Activated naive CD4-positive, alpha-beta T cell treated with anti-CD3 and anti-CD28 coated beads, Interleukin-2, amount 50 U/mL, for 72 hours (primary cell): Measurements from ENCODE around the gene SRMS. TPM values are rescaled to one million over a fixed set of nuclear protein-coding genes. Genes with fewer than 3 reads are reported as not detected.

Experiments
- ATAC-seq, 2 donors: fragments of 150-1000 bp; cut with Tn5 transposase; 2 replicates each; pipeline ENCODE4 v1.10.0; 2021; ENCODE audit warnings: mild to moderate bottlenecking in 2 of 2, moderate library complexity in 2 of 2
- DNase-seq, 2 donors: peaks; one replicate each; pipeline ENCODE4 v3.0.0; 2021 to 2022; ENCODE audit warnings: low spot score in 2 of 2
- H3K27ac Mint-ChIP-seq, 2 donors: one replicate each; pipeline ENCODE4 v1.8.0; 2022; ENCODE audit warnings: mild to moderate bottlenecking in 2 of 2, mixed read lengths in 2 of 2
- H3K36me3 Mint-ChIP-seq, 2 donors: one replicate each; pipeline ENCODE4 v1.8.0; 2022; ENCODE audit warnings: mixed read lengths in 2 of 2
- H3K9me3 Mint-ChIP-seq, 2 donors: one replicate each; pipeline ENCODE4 v1.8.0; 2022; ENCODE audit warnings: mixed read lengths in 2 of 2
- total RNA-seq, 2 donors: library from RNA; stranded (reverse); gene quantifications; one replicate each; pipeline ENCODE4 v1.2.3, GENCODE V29; 2022

SRMS gene
- total RNA-seq, 2 donors from 2014 or later = not detected

GRCh38 chr20:63549019-63549418, 1.5 kb upstream of the SRMS start:
- H3K36me3 Mint-ChIP-seq = no peaks in the 10 kb centered on the region
- no peak for DNase-seq
- ATAC-seq = no peak

GRCh38 chr20:63548542-63548941, 993 bp upstream of the SRMS start:
- DNase-seq = no peak
- no peak for ATAC-seq
- Mint-ChIP-seq H3K9me3 (no peaks in the 10 kb centered on the region), H3K36me3 (no peaks in the 10 kb centered on the region), H3K27ac (no peak overlapping the region)

More at GRCh38 chr20:63549019-63549418, 1.5 kb upstream of the SRMS start:
- no peaks in the 10 kb centered on the region for H3K9me3 Mint-ChIP-seq
- H3K27ac Mint-ChIP-seq = no peak overlapping the region

DNA sequence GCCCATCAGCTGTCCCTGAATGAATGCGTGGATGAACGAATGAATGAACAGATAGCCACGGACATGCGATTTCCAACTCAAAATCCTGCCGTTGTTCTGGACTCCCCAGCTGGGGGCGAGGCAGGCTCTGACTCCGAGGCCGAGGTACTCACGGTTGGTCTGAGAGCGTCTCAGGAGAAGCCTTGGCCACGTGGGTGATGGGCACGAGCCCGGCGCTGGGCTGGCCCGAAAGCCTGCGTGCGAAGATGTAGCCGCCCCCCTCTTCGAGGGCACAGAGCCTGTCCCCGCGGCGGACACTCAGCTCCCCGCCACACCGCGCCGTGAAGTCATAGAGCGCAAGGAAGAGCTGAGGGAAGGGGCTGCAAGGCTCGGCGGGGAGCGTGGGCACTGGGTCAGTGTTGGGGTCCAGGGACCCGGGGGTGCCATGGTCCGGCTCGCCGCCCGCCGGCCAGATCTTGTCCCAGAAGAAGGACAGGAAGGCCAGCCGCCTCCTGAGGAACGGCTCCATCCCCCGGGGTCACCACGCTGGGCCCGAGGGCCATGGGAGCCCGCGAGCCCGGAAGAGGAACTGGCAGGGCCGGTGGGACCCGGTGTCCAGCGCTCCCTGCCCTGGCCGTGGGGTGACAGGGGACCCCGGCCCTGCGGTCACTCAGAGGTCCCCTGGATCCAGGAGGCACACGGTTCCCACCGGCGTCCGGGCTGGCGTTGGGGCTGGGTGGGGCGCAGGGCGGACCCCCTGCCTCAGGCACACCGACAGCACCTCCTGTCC, 409 bp downstream of the SRMS start:
- Mint-ChIP-seq H3K9me3 (no peaks in the 10 kb centered on the region), H3K27ac (no peak overlapping the region), H3K36me3 (no peaks in the 10 kb centered on the region)
- ATAC-seq (no peak), DNase-seq (no peak)

DNA sequence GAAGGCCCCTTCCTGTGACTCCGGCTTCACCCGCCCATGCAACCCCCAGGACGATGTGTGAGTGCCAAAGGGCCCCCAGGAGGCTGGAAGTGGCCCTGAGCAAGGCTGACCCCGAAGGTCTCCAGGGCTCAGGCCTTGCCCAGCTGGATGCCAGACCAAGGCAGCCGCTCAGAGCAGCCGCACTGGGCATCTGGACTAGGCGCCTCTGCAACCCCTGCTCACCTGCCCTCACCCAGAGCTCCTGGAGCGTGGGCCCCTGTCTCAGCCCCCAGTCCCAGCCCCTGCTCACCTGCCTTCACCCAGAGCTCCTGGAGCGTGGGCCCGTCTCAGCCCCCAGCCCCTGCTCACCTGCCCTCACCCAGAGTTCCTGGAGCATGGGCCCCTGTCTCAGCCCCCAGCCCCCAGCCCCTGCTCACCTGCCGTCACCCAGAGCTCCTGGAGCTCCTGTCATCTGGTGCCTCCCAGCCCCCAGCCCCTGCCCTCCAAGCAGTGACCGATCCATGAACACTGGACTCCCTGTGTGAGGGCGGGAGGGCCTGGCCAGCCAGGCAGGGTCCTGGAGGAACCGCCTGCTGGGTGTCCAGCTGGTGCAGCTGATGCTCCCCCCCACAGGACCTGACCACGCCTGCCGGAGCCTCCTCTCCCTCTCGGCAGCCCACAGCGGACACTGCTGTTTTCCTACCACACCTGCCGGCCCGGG, 1.1 kb downstream of the SRMS start:
- Mint-ChIP-seq H3K9me3 (no peaks in the 10 kb centered on the region), H3K27ac (no peak overlapping the region), H3K36me3 (no peaks in the 10 kb centered on the region)
- DNase-seq (no peak), ATAC-seq (no peak)

GRCh38 chr20:63545814-63546213, 1.7 kb downstream of the SRMS start:
- no peaks in the 10 kb centered on the region for H3K9me3 Mint-ChIP-seq
- DNase-seq = no peak
- H3K36me3 Mint-ChIP-seq = no peaks in the 10 kb centered on the region
- H3K27ac Mint-ChIP-seq = no peak overlapping the region
- ATAC-seq = no peak

GRCh38 chr20:63544958-63545516, 2.5 kb downstream of the SRMS start:
- ATAC-seq = no peak
- no peak overlapping the region for H3K27ac Mint-ChIP-seq
- no peak for DNase-seq
- no peaks in the 10 kb centered on the region for H3K9me3 Mint-ChIP-seq
- no peaks in the 10 kb centered on the region for H3K36me3 Mint-ChIP-seq

GRCh38 chr20:63544241-63544957, 3.1 kb downstream of the SRMS start:
- Mint-ChIP-seq H3K27ac (no peak overlapping the region), H3K36me3 (no peaks in the 10 kb centered on the region), H3K9me3 (no peaks in the 10 kb centered on the region)
- no peak for ATAC-seq
- no peak for DNase-seq

- Mint-ChIP-seq H3K9me3 (no peaks in the 10 kb centered on the region), H3K36me3 (no peaks in the 10 kb centered on the region), H3K27ac (no peak overlapping the region)
- no peak for ATAC-seq
- DNase-seq = no peak
Observed at GRCh38 chr20:63543733-63544132, 3.8 kb downstream of the SRMS start.

DNA sequence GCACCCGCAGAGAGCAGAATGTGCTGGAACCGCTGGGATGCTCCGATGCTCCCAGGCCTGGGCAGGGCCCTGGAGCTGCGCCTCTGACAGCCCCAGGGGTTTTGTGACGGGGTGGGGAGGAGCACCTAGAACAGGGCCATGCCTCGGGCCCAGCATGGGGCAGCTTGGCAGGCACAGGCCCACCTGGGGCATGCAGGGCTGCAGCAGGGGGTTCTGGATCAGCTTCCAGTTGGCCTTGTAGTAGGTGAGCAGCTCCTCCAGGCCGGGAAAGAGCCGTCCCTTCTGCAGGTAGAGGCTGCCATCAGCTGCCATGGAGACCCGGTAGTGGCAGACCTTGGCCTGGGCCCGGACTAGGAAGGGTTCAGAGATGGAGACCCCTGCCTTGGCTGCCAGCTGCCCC, 4.4 kb downstream of the SRMS start:
- H3K36me3 Mint-ChIP-seq = no peaks in the 10 kb centered on the region
- no peak overlapping the region for H3K27ac Mint-ChIP-seq
- DNase-seq = no peak
- no peaks in the 10 kb centered on the region for H3K9me3 Mint-ChIP-seq
- no peak for ATAC-seq

DNA sequence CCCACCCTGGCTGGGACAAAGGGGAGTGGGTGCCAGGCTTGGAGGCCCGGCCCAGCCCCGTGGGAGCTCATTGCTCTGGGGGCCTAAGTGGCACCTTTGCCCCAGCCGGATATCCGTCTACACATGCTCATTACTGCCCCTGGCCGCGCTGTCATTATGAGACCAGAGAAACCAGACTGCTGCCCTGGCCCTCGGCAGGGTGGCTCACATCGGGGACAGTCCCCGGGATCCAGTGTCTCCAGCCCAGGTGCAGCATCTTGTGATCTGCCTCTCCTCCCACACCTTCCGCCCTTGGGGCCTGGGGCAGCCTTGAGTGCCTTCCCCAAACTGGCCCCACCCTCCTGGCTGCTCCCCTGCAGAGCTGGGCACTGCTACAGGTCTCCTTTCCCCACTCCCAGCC, 4.9 kb downstream of the SRMS start:
- H3K9me3 Mint-ChIP-seq = no peaks in the 10 kb centered on the region
- no peak overlapping the region for H3K27ac Mint-ChIP-seq
- H3K36me3 Mint-ChIP-seq = no peaks in the 10 kb centered on the region
- ATAC-seq (no peak), DNase-seq (no peak)

GRCh38 chr20:63542031-63542559, 5.5 kb downstream of the SRMS start:
- ATAC-seq (no peak), DNase-seq (no peak)
- Mint-ChIP-seq H3K36me3 (no peaks in the 10 kb centered on the region), H3K9me3 (no peaks in the 10 kb centered on the region), H3K27ac (no peak overlapping the region)

GRCh38 chr20:63541371-63541770, 6.2 kb downstream of the SRMS start:
- no peaks in the 10 kb centered on the region for H3K9me3 Mint-ChIP-seq
- DNase-seq (no peak), ATAC-seq (no peak)
- no peaks in the 10 kb centered on the region for H3K36me3 Mint-ChIP-seq
- no peak overlapping the region for H3K27ac Mint-ChIP-seq

GRCh38 chr20:63540417-63541186, 6.9 kb downstream of the SRMS start:
- no peak for ATAC-seq
- no peaks in the 10 kb centered on the region for H3K36me3 Mint-ChIP-seq
- no peak overlapping the region for H3K27ac Mint-ChIP-seq

GRCh38 chr20:63539441-63540370, 7.8 kb downstream of the SRMS start:
- DNase-seq (no peak), ATAC-seq (no peak)
- Mint-ChIP-seq H3K36me3 (no peaks in the 10 kb centered on the region), H3K27ac (no peak overlapping the region), H3K9me3 (no peaks in the 10 kb centered on the region)

More at GRCh38 chr20:63540417-63541186, 6.9 kb downstream of the SRMS start:
- no peak for DNase-seq
- H3K9me3 Mint-ChIP-seq = no peaks in the 10 kb centered on the region

DNA sequence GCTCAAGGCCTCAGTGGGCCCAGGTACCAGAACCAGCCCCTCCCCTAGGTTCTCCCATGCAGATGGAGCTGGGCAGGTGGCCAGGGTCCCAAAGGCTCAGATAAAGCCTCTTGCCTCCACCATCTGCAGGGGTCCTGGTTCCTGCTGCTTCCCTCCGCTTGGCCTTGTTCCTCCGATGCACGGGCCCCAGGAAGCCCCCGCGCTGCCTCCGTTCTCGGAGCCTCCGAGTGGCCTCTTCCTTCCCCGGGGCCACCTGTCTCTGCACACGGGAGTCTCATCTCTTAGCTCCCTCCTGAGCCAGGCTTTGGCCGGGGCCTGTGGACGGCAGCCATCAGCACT, 8.5 kb downstream of the SRMS start:
- DNase-seq (no peak), ATAC-seq (no peak)
- H3K27ac Mint-ChIP-seq = no peak overlapping the region
- H3K36me3 Mint-ChIP-seq = no peaks in the 10 kb centered on the region
- H3K9me3 Mint-ChIP-seq = no peaks in the 10 kb centered on the region
